Measurements from ENCODE around the gene ADGRE3.

DNA sequence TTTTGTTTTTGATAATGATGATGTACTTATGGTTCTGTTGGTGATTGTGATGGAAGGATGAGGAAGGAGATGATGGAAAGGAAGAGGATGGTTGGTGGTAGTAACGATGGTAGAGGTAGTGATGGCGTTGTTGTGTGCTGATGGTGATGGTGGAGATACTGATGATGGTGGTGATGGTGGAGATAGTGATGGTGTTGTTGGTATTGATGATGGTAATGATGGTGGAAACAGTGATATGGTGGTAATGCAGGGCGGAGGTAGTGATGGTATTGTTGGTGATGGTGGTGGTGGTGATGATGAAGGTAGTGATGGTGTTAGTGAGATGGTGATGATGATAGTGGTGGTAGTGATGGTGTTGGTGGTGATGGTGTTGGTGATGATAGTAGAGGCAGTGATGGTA, 79.1 kb downstream of the ADGRE3 start:
- no peak for TF ChIP-seq CTCF (IDR thresholded peaks at IDR 0.05 in 8 of 11, conservative IDR thresholded peaks at IDR 0.05 in 3 of 11)
- TF ChIP-seq POLR2A (IDR thresholded peaks at IDR 0.05), result no peak
